Smooth muscle cell (in vitro differentiated cells): ENCODE data around the gene DYDC1. TPM values are rescaled to one million over a fixed set of nuclear protein-coding genes. Genes with fewer than 3 reads are reported as not detected.
"Not testable (repeated sequence)": the region's sequence is repeated elsewhere in the genome, so short reads cannot be mapped to it uniquely, and the experiment has no call there.

Experiments used
- DNase-seq: peaks from one replicate; lab custom pipeline; 2025; ENCODE audit not compliant: unreplicated experiment; lab: John Stamatoyannopoulos, UW
- H2AFZ ChIP-seq: fragments of 200-600 bp; sonication (generic); 2 replicates; pipeline ENCODE4 v1.6.0; 2016; ENCODE audit warnings: antibody characterized with exemption, low read depth, mild to moderate bottlenecking
- H3F3A ChIP-seq: fragments of 200-600 bp; sonication (generic); 2 replicates; pipeline ENCODE4 v1.6.0; 2017; ENCODE audit warnings: antibody characterized with exemption, low read depth
- H3K27ac ChIP-seq: fragments of 200-600 bp; sonication (generic); 2 replicates; pipeline ENCODE4 v1.5.1; 2016; ENCODE audit warnings: low read depth, mild to moderate bottlenecking
- H3K27me3 ChIP-seq: fragments of 200-600 bp; sonication (generic); 2 replicates; pipeline ENCODE4 v1.6.1; 2016; ENCODE audit warnings: low read depth, mild to moderate bottlenecking
- H3K36me3 ChIP-seq: fragments of 200-600 bp; sonication (generic); 2 replicates; pipeline ENCODE4 v1.5.1; 2016; ENCODE audit warnings: low read depth
- H3K4me1 ChIP-seq: fragments of 200-600 bp; sonication (generic); 2 replicates; pipeline ENCODE4 v1.5.1; 2016; ENCODE audit warnings: low read depth
- H3K4me2 ChIP-seq: fragments of 200-600 bp; sonication (generic); 2 replicates; pipeline ENCODE4 v1.6.0; 2016; ENCODE audit warnings: mild to moderate bottlenecking
- H3K4me3 ChIP-seq: fragments of 200-600 bp; sonication (generic); 2 replicates; pipeline ENCODE4 v1.5.1; 2016; ENCODE audit warnings: mild to moderate bottlenecking
- H3K79me2 ChIP-seq: fragments of 200-600 bp; sonication (generic); 2 replicates; pipeline ENCODE4 v1.6.0; 2016; ENCODE audit warnings: low read depth, mild to moderate bottlenecking
- H3K9ac ChIP-seq: fragments of 200-600 bp; sonication (generic); 2 replicates; pipeline ENCODE4 v1.6.0; 2016; ENCODE audit warnings: low read depth
- H3K9me3 ChIP-seq: fragments of 200-600 bp; sonication (generic); replicated peaks from 2 replicates; pipeline ENCODE4 v1.5.1; 2016; ENCODE audit warnings: low read depth
- H4K20me1 ChIP-seq: fragments of 200-600 bp; sonication (generic); 2 replicates; pipeline ENCODE4 v1.6.0; 2016; ENCODE audit warnings: low read depth
- WGBS: methylation state at CpG from one replicate; pipeline ENCODE4 v1.1.7; 2016; ENCODE audit warnings: low lambda C conversion rate; 5-methylcytosine and 5-hydroxymethylcytosine counted together
- polyA plus RNA-seq: library from polyadenylated mRNA; unstranded; fragments of >200 nt; fragmentation: Nextera tagmentation; extraction: Ambion mirVana; gene quantifications from 2 replicates; pipeline ENCODE4 v1.2.1, GENCODE V29; 2016
- total RNA-seq: library from RNA; depleted of rRNA; stranded (reverse); fragments of >200 nt; gene quantifications from 2 replicates; pipeline ENCODE4 v1.2.3, GENCODE V29; 2014
- TF ChIP-seq, protein P1 (sequence below): fragments of 200-600 bp; sonication (generic); IDR thresholded peaks from 2 replicates; pipeline ENCODE4 v1.5.1; 2017; ENCODE audit warnings: borderline replicate concordance, mild to moderate bottlenecking, antibody characterized with exemption; ENCODE audit not compliant: insufficient read depth, poor library complexity, severe bottlenecking

DYDC1 gene
- total and polyA plus RNA-seq, 2 experiments from 2014 or later, result not detected

DNA sequence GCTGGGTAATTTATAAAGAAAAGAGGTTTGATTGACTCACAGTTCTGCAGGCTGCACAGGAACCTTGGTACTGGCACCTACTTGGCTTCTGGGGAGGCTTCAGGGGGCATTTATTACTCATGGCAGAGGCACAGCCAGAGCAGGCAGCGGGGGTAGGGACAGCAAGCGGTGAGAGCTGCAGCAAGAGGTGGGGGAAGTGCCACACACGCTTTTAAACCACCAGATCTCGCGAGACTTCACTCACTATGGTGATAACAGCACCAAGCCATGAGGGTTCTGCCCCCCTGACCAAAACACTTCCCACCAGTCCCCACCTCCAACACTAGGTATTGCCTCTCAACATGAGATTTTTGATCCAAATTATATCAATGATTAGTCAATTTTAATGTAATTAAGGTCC lies 43.0 kb downstream of the DYDC1 start:
- H3K9ac ChIP-seq, result no peak overlapping the region
- 86% methylated on average over 5 of the region's 5 CpGs for WGBS
- TF ChIP-seq, protein P1, sequence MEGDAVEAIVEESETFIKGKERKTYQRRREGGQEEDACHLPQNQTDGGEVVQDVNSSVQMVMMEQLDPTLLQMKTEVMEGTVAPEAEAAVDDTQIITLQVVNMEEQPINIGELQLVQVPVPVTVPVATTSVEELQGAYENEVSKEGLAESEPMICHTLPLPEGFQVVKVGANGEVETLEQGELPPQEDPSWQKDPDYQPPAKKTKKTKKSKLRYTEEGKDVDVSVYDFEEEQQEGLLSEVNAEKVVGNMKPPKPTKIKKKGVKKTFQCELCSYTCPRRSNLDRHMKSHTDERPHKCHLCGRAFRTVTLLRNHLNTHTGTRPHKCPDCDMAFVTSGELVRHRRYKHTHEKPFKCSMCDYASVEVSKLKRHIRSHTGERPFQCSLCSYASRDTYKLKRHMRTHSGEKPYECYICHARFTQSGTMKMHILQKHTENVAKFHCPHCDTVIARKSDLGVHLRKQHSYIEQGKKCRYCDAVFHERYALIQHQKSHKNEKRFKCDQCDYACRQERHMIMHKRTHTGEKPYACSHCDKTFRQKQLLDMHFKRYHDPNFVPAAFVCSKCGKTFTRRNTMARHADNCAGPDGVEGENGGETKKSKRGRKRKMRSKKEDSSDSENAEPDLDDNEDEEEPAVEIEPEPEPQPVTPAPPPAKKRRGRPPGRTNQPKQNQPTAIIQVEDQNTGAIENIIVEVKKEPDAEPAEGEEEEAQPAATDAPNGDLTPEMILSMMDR, result no peak
- no peaks in the 10 kb centered on the region for H3F3A ChIP-seq
- no peak overlapping the region for H2AFZ ChIP-seq
- DNase-seq, result no peak
- H3K4me3 ChIP-seq, result no peak overlapping the region
- H3K36me3 ChIP-seq, result no peaks in the 10 kb centered on the region
- H3K27me3 ChIP-seq, result no peaks in the 10 kb centered on the region
- H3K79me2 ChIP-seq, result no peaks in the 10 kb centered on the region
- H4K20me1 ChIP-seq, result no peaks in the 10 kb centered on the region
- no peaks in the 10 kb centered on the region for H3K9me3 ChIP-seq
- H3K4me2 ChIP-seq, result no peak overlapping the region
- no peaks in the 10 kb centered on the region for H3K4me1 ChIP-seq
- no peak overlapping the region for H3K27ac ChIP-seq

GRCh38 chr10:80305989-80306388 lies 50.6 kb downstream of the DYDC1 start:
- not testable (repeated sequence) for H3K4me3 ChIP-seq, DNase-seq, H3K27ac ChIP-seq, H4K20me1 ChIP-seq, H3K4me1 ChIP-seq, H3K36me3 ChIP-seq, H3K79me2 ChIP-seq, H3F3A ChIP-seq, H3K9ac ChIP-seq, H3K4me2 ChIP-seq, H2AFZ ChIP-seq, H3K9me3 ChIP-seq, H3K27me3 ChIP-seq
- WGBS, result 76% methylated on average over 3 of the region's 3 CpGs

- Histone ChIP-seq H3K9ac (no peak overlapping the region), H3K4me2 (no peak overlapping the region), H3F3A (no peaks in the 10 kb centered on the region), H3K9me3 (no peaks in the 10 kb centered on the region), H3K36me3 (no peaks in the 10 kb centered on the region), H3K4me1 (no peaks in the 10 kb centered on the region), H3K27ac (no peak overlapping the region), H3K4me3 (no peak overlapping the region), H4K20me1 (no peaks in the 10 kb centered on the region), H2AFZ (no peak overlapping the region), H3K27me3 (no peaks in the 10 kb centered on the region), H3K79me2 (no peaks in the 10 kb centered on the region)
- DNase-seq, result no peak
- TF ChIP-seq, protein P1, result no peak
- WGBS, result 87% methylated on average over 3 of the region's 3 CpGs
These were observed 59.6 kb downstream of the DYDC1 start for GRCh38 chr10:80296942-80297341.

DNA sequence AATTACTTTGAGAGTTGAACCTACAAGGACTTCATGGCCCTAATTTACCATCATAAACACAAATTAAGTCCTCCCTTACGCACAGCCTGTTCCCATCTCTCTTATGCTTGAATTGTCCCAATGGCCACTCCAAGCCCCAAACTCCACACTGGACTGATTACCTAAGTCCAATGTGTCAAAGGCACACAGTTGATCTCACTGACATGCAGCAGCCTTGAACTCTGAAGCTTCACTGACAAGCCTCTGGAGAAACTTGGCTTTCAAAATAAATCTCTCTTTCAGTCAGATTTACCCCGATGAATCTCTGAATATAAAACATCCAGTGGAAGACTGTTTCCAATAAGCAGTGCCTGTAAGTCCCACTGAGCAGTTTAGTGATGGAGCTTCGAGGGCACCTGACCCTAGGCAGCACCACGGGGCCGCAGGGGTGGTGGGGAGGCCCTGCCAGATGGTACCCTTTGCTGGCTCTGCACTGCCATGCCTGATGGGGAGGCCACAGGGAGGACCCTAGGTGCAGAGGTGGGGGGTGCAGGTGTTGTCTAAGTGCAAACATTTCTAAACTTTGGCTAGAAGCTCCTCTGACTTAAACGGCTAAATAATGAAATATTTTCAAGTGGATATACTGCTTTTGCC lies 63.8 kb downstream of the DYDC1 start:
- Histone ChIP-seq H4K20me1 (no peaks in the 10 kb centered on the region), H3K79me2 (no peaks in the 10 kb centered on the region), H3K27ac (no peak overlapping the region), H3K9me3 (no peaks in the 10 kb centered on the region), H3K4me2 (no peak overlapping the region), H2AFZ (no peak overlapping the region), H3K4me1 (no peaks in the 10 kb centered on the region), H3F3A (no peaks in the 10 kb centered on the region), H3K27me3 (peaks cover 3% of the 10 kb centered on the region), H3K9ac (no peak overlapping the region), H3K4me3 (no peak overlapping the region), H3K36me3 (no peaks in the 10 kb centered on the region)
- 92% methylated on average over 6 of the region's 6 CpGs for WGBS
- TF ChIP-seq, protein P1, result no peak
- no peak for DNase-seq
